ENCODE measurements around the gene TBL1XR1.

DNA sequence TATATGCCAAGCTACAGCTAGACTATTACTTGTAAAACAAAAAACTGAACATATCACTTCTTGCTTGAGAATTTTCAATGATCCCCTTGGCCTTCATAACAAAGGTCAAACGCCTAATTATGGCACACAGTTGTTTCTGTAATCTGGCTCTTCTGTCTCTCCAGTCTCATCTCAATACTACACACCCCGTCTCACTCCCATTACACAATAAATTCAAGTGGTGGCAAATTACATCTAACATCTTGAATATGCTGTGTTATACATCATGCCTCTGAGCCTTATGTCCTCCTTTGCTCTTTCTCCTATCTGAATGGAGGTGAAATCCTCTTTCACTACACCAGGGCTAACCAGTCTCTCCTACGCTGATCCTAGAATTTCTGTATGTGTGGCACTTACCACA lies 140.4 kb downstream of the TBL1XR1 start:
- TF ChIP-seq, protein P1, sequence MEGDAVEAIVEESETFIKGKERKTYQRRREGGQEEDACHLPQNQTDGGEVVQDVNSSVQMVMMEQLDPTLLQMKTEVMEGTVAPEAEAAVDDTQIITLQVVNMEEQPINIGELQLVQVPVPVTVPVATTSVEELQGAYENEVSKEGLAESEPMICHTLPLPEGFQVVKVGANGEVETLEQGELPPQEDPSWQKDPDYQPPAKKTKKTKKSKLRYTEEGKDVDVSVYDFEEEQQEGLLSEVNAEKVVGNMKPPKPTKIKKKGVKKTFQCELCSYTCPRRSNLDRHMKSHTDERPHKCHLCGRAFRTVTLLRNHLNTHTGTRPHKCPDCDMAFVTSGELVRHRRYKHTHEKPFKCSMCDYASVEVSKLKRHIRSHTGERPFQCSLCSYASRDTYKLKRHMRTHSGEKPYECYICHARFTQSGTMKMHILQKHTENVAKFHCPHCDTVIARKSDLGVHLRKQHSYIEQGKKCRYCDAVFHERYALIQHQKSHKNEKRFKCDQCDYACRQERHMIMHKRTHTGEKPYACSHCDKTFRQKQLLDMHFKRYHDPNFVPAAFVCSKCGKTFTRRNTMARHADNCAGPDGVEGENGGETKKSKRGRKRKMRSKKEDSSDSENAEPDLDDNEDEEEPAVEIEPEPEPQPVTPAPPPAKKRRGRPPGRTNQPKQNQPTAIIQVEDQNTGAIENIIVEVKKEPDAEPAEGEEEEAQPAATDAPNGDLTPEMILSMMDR (IDR thresholded peaks at IDR 0.05) = no peak
- no peak for TF ChIP-seq POLR2A (IDR thresholded peaks at IDR 0.05)
